Measurements from ENCODE around the gene CEP104.
A peak's percentile ranks its signal among the peaks of the same experiment; 100 is the strongest.

The CEP104 gene

DNA sequence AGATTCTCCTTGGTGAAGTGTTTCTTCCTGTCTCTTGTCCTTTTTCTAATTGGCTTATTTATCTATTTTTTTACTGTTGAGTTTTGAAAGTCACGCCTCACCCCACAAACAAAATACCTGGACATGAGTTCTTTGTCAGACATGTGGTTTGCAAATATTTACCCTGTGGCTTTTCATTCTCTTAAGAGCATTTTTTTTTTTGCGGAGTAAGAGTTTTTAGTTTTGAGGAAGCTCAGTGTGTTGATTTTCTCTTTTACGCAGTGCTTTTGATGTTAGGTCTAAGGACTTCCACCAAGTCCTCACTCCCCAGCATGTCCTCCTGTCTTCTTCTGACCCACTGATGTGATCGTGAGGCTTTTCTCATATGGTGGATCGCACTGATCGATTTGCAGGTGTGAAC lies 7.9 kb upstream of the CEP104 start:
- TF ChIP-seq CTCF (conservative IDR thresholded peaks at IDR 0.05) = no peak
- H3K27ac ChIP-seq = no peak overlapping the region

GRCh38 chr1:3863231-3863935 lies 6.4 kb upstream of the CEP104 start:
- H3K27ac ChIP-seq = no peak overlapping the region
- no peak for TF ChIP-seq CTCF (conservative IDR thresholded peaks at IDR 0.05)

DNA sequence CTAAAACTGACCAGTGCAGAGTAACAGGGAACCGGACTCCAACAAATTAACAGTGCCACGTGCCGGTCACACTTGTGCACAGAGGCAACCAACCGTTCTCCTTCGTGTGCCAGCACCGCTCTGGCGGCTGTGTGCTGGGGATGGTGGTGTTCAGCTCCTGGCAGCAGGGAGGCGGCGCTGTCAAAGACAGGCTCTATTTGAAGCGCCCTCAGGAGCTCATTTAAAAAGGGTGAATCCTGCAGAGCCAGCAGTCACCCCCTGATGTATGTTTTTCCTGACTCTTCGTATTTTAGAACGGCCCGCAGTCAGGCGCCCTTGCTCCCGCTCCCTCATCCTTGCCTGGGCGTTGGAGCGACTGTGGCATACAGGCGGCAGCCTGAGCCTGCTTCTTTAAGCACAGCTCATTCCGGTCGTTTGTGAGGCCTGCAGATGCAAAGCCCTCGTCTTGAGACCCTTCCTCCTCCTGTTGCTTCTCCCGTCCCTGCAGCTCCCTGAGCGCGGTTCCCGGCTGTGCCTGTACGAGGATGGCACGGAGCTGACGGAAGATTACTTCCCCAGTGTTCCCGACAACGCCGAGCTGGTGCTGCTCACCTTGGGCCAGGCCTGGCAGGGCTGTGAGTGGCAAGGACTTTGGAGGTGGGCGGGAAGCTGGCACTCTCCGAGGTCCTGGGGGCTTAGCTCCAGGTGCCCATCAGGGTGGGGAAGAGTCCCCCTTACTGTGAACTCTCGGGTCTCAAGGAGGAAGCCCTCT lies 1.4 kb upstream of the CEP104 start:
- TF ChIP-seq CTCF (conservative IDR thresholded peaks at IDR 0.05) = peak; percentile 10; the same call in 1 of the 2 replicates
- H3K27ac ChIP-seq = peak overlapping the region; percentile 93

- H3K27ac ChIP-seq = peak overlapping the region; percentile 93
- no peak for TF ChIP-seq CTCF (conservative IDR thresholded peaks at IDR 0.05)
Measured at GRCh38 chr1:3857791-3858129, 749 bp upstream of the CEP104 start.

DNA sequence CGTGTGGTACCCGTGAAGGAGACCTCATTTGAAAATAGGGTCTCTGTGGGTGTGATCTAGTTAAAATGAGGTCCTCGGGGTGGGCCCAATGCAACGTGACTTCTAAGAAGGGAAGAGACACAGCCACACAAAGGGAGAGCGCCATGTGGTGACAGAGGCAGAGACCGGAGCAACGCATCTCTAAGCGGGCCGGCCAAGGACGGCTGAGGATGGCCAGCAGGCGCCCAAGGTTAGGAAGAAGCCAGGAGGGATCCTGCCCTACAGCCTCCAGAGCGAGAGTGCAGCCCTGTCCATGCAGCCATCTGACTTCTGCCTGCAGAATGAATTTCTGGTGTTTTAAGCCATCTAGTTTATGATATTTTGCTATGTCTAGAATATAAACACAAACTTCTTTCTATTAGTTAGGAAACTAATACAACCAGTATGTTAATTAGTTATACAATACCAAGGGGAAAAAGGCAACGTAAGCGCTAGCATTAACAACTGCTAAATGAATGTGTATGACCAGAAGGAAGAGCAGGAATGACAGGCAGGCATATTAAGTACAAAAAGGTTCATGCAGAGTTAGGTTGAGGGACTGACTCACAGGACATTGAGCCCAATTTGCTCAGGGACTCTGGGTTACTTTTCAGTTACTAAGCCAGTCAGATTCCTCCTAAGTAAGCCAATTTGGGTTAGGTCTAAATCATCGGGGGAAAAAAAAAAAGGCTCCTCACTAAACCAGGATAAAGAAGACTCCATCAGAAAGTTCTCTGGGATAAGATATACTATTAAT lies 4.1 kb downstream of the CEP104 start:
- no peak overlapping the region for H3K27ac ChIP-seq
- TF ChIP-seq CTCF (conservative IDR thresholded peaks at IDR 0.05) = no peak

- TF ChIP-seq CTCF (conservative IDR thresholded peaks at IDR 0.05) = no peak
- H3K27ac ChIP-seq = no peak overlapping the region
Measured at GRCh38 chr1:3852091-3852490, 4.9 kb downstream of the CEP104 start.

- no peak for TF ChIP-seq CTCF (conservative IDR thresholded peaks at IDR 0.05)
- no peak overlapping the region for H3K27ac ChIP-seq
Measured at GRCh38 chr1:3851292-3851691, 5.7 kb downstream of the CEP104 start.
